HCT116 (cell line): ENCODE measurements around the gene GALNT18. TPM values are rescaled to one million over a fixed set of nuclear protein-coding genes. Genes with fewer than 3 reads are reported as not detected.

Source experiments
- ATAC-seq: fragments of 200-7000 bp; cut with Tn5 transposase; 2 replicates; pipeline ENCODE4 v1.9.1; 2020; ENCODE audit warnings: mild to moderate bottlenecking, moderate library complexity
- BruUV-seq: library from RNA; stranded (reverse); fragments of 400-500 nt; replicated peaks from 2 replicates; lab custom pipeline; 2021; lab: Mats Ljungman, UMichigan
- CTCF ChIA-PET: fragments of 300-600 bp; sonication (Branson Sonifier 250); formaldehyde crosslinking; loops from one replicate; lab custom pipeline; 2021; ENCODE audit warnings: antibody characterized with exemption; lab: Charles Lee
- POLR2A ChIA-PET: fragments of 300-600, 350-600 bp; sonication (Branson Sonifier 250); formaldehyde crosslinking; loops from one replicate; lab custom pipeline; 2021; ENCODE audit warnings: antibody characterized with exemption; lab: Charles Lee
- RAD21 ChIA-PET, 2 experiments: fragments of 300-600 bp; sonication (Branson Sonifier 250); formaldehyde crosslinking; loops; one replicate each; lab custom pipeline; 2023; ENCODE audit warnings: low total read pairs in 2 of 2; ENCODE audit not compliant: uncharacterized antibody in 2 of 2, unreplicated experiment in 2 of 2, low non-redundant PET in 1 of 2; lab: Charles Lee
- DNase-seq: peaks from one replicate; pipeline ENCODE4 v3.0.0-alpha.2; 2010; ENCODE audit warnings: low read depth, low spot score
- H2AFZ ChIP-seq: fragments of 200-600 bp; shearing (Covaris generic), sonication (generic); 2 replicates; pipeline ENCODE4 v1.6.1; 2017; ENCODE audit warnings: low read depth, mixed run types, mixed read lengths, antibody characterized with exemption, low read length; ENCODE audit not compliant: poor library complexity, severe bottlenecking
- H3K27ac ChIP-seq: 2 replicates; pipeline ENCODE4 v1.5.1; 2012; ENCODE audit warnings: low read depth, low read length
- H3K27me3 ChIP-seq: fragments of 200-600 bp; sonication (generic); 2 replicates; pipeline ENCODE4 v1.6.1; 2016; ENCODE audit warnings: mixed run types, low read length, mixed read lengths; ENCODE audit not compliant: insufficient read depth
- H3K36me3 ChIP-seq, 2 experiments: fragments of 200-500 bp in 1 of 2; fragments of 200-600 bp in 1 of 2; sonication (Bioruptor generic) in 1 of 2; sonication (generic) in 1 of 2; 2 replicates each; pipeline versions ENCODE4 v1.5.1 to v1.6.1; 2014 to 2016; ENCODE audit warnings: low read length in 2 of 2, inconsistent platforms in 1 of 2, mixed read lengths in 1 of 2, mixed run types in 1 of 2; ENCODE audit not compliant: insufficient read depth in 2 of 2, control insufficient read depth in 1 of 2
- H3K4me1 ChIP-seq, 2 experiments: fragments of 200-600 bp in 1 of 2; sonication (generic) in 1 of 2; 2 replicates each; pipeline versions ENCODE4 v1.5.1 to v1.6.1; 2012 to 2017; ENCODE audit warnings: low read length in 2 of 2, inconsistent platforms in 1 of 2, mild to moderate bottlenecking in 1 of 2, mixed read lengths in 1 of 2, mixed run types in 1 of 2, moderate library complexity in 1 of 2; ENCODE audit not compliant: insufficient read depth in 2 of 2, control insufficient read depth in 1 of 2
- H3K4me2 ChIP-seq: fragments of 200-600 bp; sonication (generic); 2 replicates; pipeline ENCODE4 v1.6.1; 2017; ENCODE audit warnings: mixed run types, low read length, mixed read lengths
- H3K4me3 ChIP-seq, 2 experiments: fragments of 200-600 bp in 1 of 2; sonication (generic) in 1 of 2; replicated peaks in 1 of 2; 2 replicates each; pipeline ENCODE4 v1.5.1; 2011 to 2016; ENCODE audit warnings: low read length in 2 of 2, control low read depth in 1 of 2, low read depth in 1 of 2, mild to moderate bottlenecking in 1 of 2, mixed read lengths in 1 of 2, mixed run types in 1 of 2
- H3K79me2 ChIP-seq: fragments of 200-600 bp; sonication (generic); 2 replicates; pipeline ENCODE4 v1.6.1; 2017; ENCODE audit warnings: mild to moderate bottlenecking, mixed run types, low read length, moderate library complexity, mixed read lengths; ENCODE audit not compliant: insufficient read depth
- H3K9ac ChIP-seq: fragments of 200-600 bp; sonication (generic); 2 replicates; pipeline ENCODE4 v1.6.1; 2016; ENCODE audit warnings: low read length, mixed read lengths
- H3K9me2 ChIP-seq: fragments of 200-600 bp; sonication (generic), shearing (Covaris generic); 2 replicates; pipeline ENCODE4 v1.6.1; 2017; ENCODE audit warnings: mixed run types, mild to moderate bottlenecking, moderate library complexity; ENCODE audit not compliant: insufficient read depth
- H3K9me3 ChIP-seq, 2 experiments: fragments of 200-500 bp in 1 of 2; fragments of 200-600 bp in 1 of 2; sonication (Bioruptor generic) in 1 of 2; sonication (generic) in 1 of 2; 2 replicates each; pipeline ENCODE4 v1.6.1; 2014 to 2017; ENCODE audit warnings: low read length in 2 of 2, mixed read lengths in 2 of 2, inconsistent platforms in 1 of 2, low read depth in 1 of 2, mild to moderate bottlenecking in 1 of 2, mixed run types in 1 of 2, moderate library complexity in 1 of 2; ENCODE audit not compliant: control insufficient read depth in 1 of 2, insufficient read depth in 1 of 2
- H4K20me1 ChIP-seq: fragments of 200-600 bp; sonication (generic), shearing (Covaris generic); 2 replicates; pipeline ENCODE4 v1.6.1; 2017; ENCODE audit warnings: mixed run types, mild to moderate bottlenecking, moderate library complexity; ENCODE audit not compliant: insufficient read depth
- CEBPB ChIP-seq: IDR thresholded peaks from 2 replicates; pipeline ENCODE4 v1.6.1; 2012; ENCODE audit warnings: low read depth
- EGR1 ChIP-seq: IDR thresholded peaks from 2 replicates; pipeline ENCODE4 v1.6.1; 2012; ENCODE audit warnings: low read depth
- ELF1 ChIP-seq: IDR thresholded peaks from 2 replicates; pipeline ENCODE4 v1.6.1; 2012; ENCODE audit warnings: low read depth, borderline replicate concordance
- EZH2 ChIP-seq: fragments of 200-600 bp; sonication (generic); IDR thresholded peaks from 2 replicates; pipeline ENCODE4 v1.6.1; 2017; ENCODE audit warnings: antibody characterized with exemption, mixed run types
- MAX ChIP-seq: IDR thresholded peaks from 2 replicates; pipeline ENCODE4 v1.6.1; 2012
- POLR2A ChIP-seq: IDR thresholded peaks from 2 replicates; pipeline ENCODE4 v1.7.0; 2011; ENCODE audit warnings: borderline replicate concordance; ENCODE audit not compliant: insufficient read depth, insufficient read length; ENCODE audit errors: extremely low read depth
- SIN3A ChIP-seq: IDR thresholded peaks from 2 replicates; pipeline ENCODE4 v1.6.1; 2012; ENCODE audit warnings: low read depth
- TCF7L2 ChIP-seq: IDR thresholded peaks from 2 replicates; pipeline ENCODE4 v1.7.0; 2011; ENCODE audit warnings: borderline replicate concordance, inconsistent platforms; ENCODE audit not compliant: insufficient read depth, insufficient read length; ENCODE audit errors: extremely low read depth
- YY1 ChIP-seq: IDR thresholded peaks from 2 replicates; pipeline ENCODE4 v1.6.1; 2011; ENCODE audit warnings: low read length, low read depth, moderate library complexity, mild to moderate bottlenecking; ENCODE audit not compliant: insufficient replicate concordance; ENCODE audit errors: extremely low read depth
- ZFX ChIP-seq: fragments of 450-650 bp; IDR thresholded peaks from 2 replicates; pipeline ENCODE4 v1.6.1; 2017
- intact Hi-C: fragments of 100-400 bp; cut with micrococcal nuclease; formaldehyde crosslinking; loops from 2 replicates; pipeline ENCODE4 v1.10.0; 2022
- total RNA-seq: library from RNA; stranded (reverse); gene quantifications from one replicate; pipeline ENCODE4 v1.2.1, GENCODE V29; 2021; ENCODE audit not compliant: unreplicated experiment
- TF ChIP-seq, protein P1 (sequence below): IDR thresholded peaks from 2 replicates; pipeline ENCODE4 v1.6.1; 2012; ENCODE audit warnings: low read depth
- TF ChIP-seq, protein P2 (sequence below): IDR thresholded peaks from 2 replicates; pipeline ENCODE4 v1.6.1; 2011; ENCODE audit warnings: mild to moderate bottlenecking, low read length, moderate library complexity; ENCODE audit not compliant: insufficient replicate concordance; ENCODE audit errors: extremely low read depth

Gene GALNT18
- total RNA-seq, 1 experiment from 2014 or later: 19.9 TPM

DNA sequence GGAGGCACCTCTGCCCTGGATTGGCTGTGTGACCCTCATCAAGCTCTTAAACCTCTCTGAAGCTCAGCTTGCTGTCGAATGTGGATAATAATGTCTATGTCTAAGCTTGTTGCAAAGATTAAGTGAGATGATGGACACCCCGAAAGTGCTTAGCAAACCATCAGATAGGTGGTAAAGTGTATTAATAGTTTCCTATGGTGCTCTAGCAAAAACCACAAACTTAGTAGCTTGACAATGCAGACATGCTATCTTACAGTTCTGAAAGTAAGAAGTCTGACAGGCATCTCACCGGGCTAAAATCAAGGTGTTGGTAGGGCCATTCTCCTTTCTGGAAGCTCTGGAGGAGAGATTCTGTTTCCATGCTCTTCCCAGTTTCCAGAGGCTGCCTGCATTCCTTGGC, 162.2 kb downstream of the GALNT18 start:
- no peaks in the 10 kb centered on the region for H3K79me2 ChIP-seq
- H3K36me3 ChIP-seq: no peaks in the 10 kb centered on the region
- DNase-seq (no peak), ATAC-seq (no peak)
- POLR2A ChIA-PET: no interaction called here
- BruUV-seq: no TSS peak
- H3K9me3 ChIP-seq: no peaks in the 10 kb centered on the region
- intact Hi-C loops: no loop called here
- RAD21 ChIA-PET: no interaction called here
- H4K20me1 ChIP-seq: no peaks in the 10 kb centered on the region
- H3K9me2 ChIP-seq: no peaks in the 10 kb centered on the region
- no peak overlapping the region for H3K4me2 ChIP-seq
- no peak overlapping the region for H3K4me3 ChIP-seq
- H3K27ac ChIP-seq: no peak overlapping the region
- no peaks in the 10 kb centered on the region for H3K4me1 ChIP-seq
- TF ChIP-seq ELF1: no peak
- TF ChIP-seq, all 23 proteins: peak for 0
- Histone ChIP-seq H3K9ac (no peak overlapping the region), H3K27me3 (no peaks in the 10 kb centered on the region), H2AFZ (no peak overlapping the region)
- CTCF ChIA-PET: no interaction called here

DNA sequence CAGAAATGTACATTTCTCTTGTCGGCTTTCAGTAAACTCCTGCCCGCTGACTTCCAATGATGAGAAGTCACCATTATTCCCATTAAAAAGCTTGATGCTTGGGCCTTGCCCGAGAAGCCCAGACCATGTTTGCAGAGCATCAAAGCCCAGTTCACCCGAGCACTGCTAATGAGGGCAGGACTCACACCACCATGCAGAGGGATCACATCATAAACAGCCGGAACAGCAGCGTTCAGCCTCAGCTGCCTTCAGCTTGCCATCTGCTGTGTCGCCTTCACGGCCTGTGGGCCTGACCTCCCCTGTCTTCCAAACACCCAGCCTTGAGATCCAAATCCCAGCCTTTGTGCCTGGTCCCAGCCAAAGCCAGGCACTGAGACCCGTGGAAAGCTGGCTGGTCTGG, 163.3 kb downstream of the GALNT18 start:
- Histone ChIP-seq H3K9me2 (no peaks in the 10 kb centered on the region), H3K9me3 (no peaks in the 10 kb centered on the region), H3K79me2 (no peaks in the 10 kb centered on the region), H3K9ac (no peak overlapping the region), H3K36me3 (no peaks in the 10 kb centered on the region), H3K27me3 (no peaks in the 10 kb centered on the region), H3K4me1 (no peaks in the 10 kb centered on the region), H3K27ac (no peak overlapping the region), H2AFZ (no peak overlapping the region), H4K20me1 (no peaks in the 10 kb centered on the region), H3K4me2 (no peak overlapping the region), H3K4me3 (no peak overlapping the region)
- TF ChIP-seq, protein P1, sequence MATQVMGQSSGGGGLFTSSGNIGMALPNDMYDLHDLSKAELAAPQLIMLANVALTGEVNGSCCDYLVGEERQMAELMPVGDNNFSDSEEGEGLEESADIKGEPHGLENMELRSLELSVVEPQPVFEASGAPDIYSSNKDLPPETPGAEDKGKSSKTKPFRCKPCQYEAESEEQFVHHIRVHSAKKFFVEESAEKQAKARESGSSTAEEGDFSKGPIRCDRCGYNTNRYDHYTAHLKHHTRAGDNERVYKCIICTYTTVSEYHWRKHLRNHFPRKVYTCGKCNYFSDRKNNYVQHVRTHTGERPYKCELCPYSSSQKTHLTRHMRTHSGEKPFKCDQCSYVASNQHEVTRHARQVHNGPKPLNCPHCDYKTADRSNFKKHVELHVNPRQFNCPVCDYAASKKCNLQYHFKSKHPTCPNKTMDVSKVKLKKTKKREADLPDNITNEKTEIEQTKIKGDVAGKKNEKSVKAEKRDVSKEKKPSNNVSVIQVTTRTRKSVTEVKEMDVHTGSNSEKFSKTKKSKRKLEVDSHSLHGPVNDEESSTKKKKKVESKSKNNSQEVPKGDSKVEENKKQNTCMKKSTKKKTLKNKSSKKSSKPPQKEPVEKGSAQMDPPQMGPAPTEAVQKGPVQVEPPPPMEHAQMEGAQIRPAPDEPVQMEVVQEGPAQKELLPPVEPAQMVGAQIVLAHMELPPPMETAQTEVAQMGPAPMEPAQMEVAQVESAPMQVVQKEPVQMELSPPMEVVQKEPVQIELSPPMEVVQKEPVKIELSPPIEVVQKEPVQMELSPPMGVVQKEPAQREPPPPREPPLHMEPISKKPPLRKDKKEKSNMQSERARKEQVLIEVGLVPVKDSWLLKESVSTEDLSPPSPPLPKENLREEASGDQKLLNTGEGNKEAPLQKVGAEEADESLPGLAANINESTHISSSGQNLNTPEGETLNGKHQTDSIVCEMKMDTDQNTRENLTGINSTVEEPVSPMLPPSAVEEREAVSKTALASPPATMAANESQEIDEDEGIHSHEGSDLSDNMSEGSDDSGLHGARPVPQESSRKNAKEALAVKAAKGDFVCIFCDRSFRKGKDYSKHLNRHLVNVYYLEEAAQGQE: no peak
- no peak for TF ChIP-seq ZFX
- TF ChIP-seq TCF7L2: no peak
- TF ChIP-seq ELF1: no peak
- no peak for TF ChIP-seq SIN3A
- no peak for TF ChIP-seq YY1
- TF ChIP-seq POLR2A: no peak
- TF ChIP-seq EGR1: no peak
- TF ChIP-seq, protein P2, sequence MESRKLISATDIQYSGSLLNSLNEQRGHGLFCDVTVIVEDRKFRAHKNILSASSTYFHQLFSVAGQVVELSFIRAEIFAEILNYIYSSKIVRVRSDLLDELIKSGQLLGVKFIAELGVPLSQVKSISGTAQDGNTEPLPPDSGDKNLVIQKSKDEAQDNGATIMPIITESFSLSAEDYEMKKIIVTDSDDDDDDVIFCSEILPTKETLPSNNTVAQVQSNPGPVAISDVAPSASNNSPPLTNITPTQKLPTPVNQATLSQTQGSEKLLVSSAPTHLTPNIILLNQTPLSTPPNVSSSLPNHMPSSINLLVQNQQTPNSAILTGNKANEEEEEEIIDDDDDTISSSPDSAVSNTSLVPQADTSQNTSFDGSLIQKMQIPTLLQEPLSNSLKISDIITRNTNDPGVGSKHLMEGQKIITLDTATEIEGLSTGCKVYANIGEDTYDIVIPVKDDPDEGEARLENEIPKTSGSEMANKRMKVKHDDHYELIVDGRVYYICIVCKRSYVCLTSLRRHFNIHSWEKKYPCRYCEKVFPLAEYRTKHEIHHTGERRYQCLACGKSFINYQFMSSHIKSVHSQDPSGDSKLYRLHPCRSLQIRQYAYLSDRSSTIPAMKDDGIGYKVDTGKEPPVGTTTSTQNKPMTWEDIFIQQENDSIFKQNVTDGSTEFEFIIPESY: no peak
- TF ChIP-seq MAX: no peak
- no peak for TF ChIP-seq CEBPB
- no peak for TF ChIP-seq EZH2
- CTCF ChIA-PET: no interaction called here
- ATAC-seq (no peak), DNase-seq (no peak)
- BruUV-seq: no TSS peak
- intact Hi-C loops: no loop called here
- POLR2A ChIA-PET: no interaction called here
- RAD21 ChIA-PET: no interaction called here
